ENCODE results near the gene ATXN10. TPM values are rescaled to one million over a fixed set of nuclear protein-coding genes. Genes with fewer than 3 reads are reported as not detected.
"Not testable (repeated sequence)": the region's sequence is repeated elsewhere in the genome, so short reads cannot be mapped to it uniquely, and the experiment has no call there.

The ATXN10 gene, protein sequence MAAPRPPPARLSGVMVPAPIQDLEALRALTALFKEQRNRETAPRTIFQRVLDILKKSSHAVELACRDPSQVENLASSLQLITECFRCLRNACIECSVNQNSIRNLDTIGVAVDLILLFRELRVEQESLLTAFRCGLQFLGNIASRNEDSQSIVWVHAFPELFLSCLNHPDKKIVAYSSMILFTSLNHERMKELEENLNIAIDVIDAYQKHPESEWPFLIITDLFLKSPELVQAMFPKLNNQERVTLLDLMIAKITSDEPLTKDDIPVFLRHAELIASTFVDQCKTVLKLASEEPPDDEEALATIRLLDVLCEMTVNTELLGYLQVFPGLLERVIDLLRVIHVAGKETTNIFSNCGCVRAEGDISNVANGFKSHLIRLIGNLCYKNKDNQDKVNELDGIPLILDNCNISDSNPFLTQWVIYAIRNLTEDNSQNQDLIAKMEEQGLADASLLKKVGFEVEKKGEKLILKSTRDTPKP
- 219 and 232 TPM in 2 replicates for total RNA-seq
- long read RNA-seq, transcript ATXN10-201 (12 exons, 3,329 nt) = major isoform, 418 of 484 reads
- long read RNA-seq, partial matches to known transcripts = 33 of 484 reads
- long read RNA-seq, other reads (novel, unspliced or antisense) = 31 of 484 reads

DNA sequence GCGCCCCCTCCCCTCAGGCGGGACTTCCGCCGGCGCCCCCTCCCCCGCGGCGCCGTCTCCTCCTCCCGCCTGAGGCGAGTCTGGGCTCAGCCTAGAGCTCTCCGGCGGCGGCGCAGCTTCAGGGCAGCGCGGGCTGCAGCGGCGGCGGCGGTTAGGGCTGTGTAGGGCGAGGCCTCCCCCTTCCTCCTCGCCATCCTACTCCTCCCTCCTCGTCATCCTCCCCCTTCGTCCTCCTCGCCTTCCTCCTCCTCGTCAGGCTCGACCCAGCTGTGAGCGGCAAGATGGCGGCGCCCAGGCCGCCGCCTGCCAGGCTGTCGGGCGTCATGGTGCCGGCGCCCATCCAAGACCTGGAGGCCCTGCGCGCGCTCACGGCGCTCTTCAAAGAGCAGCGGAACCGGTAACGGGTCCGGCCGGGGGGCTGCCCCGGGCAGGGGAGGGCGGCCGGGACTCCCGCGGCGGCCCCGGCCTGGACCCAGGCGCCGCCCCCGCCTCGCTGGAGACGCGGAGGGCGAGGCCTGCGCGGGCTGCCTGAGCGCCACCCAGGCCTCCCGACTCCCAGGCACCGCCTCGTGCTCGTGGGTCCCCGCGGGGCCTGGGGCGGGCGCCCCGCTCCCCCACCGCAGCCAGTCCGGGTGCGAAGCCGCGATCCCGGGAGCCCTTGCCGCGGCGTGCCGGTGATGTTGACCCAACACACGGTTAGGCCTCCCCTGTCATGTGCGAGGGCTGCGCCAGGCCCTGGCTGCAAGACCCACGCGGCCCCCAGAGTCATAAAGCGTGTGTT, at the start of gene ATXN10:
ATXN10 (plus strand) TSS at position 52 of the 781 bp plus-strand sequence; CDS start at position 282, 230 bp downstream.
- DNase-seq (ENCODE audit: low read depth, low spot score) = peak; percentile 83
- Mint-ChIP-seq H3K4me1 (peaks cover 27% of the 10 kb centered on the region), H3K9me3 (no peaks in the 10 kb centered on the region), H3K36me3 (ENCODE audit: low read depth) (no peaks in the 10 kb centered on the region), H3K4me3 (peak within 1 kb of the TSS; percentile 91), H3K27me3 (ENCODE audit: low read depth) (peaks cover 9% of the 10 kb centered on the region), H3K27ac (ENCODE audit: unreplicated experiment) (peak within 1 kb of the TSS; percentile 95)
- TF ChIP-seq, protein P1, sequence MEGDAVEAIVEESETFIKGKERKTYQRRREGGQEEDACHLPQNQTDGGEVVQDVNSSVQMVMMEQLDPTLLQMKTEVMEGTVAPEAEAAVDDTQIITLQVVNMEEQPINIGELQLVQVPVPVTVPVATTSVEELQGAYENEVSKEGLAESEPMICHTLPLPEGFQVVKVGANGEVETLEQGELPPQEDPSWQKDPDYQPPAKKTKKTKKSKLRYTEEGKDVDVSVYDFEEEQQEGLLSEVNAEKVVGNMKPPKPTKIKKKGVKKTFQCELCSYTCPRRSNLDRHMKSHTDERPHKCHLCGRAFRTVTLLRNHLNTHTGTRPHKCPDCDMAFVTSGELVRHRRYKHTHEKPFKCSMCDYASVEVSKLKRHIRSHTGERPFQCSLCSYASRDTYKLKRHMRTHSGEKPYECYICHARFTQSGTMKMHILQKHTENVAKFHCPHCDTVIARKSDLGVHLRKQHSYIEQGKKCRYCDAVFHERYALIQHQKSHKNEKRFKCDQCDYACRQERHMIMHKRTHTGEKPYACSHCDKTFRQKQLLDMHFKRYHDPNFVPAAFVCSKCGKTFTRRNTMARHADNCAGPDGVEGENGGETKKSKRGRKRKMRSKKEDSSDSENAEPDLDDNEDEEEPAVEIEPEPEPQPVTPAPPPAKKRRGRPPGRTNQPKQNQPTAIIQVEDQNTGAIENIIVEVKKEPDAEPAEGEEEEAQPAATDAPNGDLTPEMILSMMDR (conservative IDR thresholded peaks at IDR 0.05) = no peak

- no peak overlapping the region for H3K4me3 Mint-ChIP-seq
Observed at GRCh38 chr22:45621836-45622600, 49.6 kb upstream of the ATXN10 start.

GRCh38 chr22:45623464-45624145, 48.0 kb upstream of the ATXN10 start:
- H3K27ac Mint-ChIP-seq (ENCODE audit: unreplicated experiment); H3K36me3 Mint-ChIP-seq (ENCODE audit: low read depth); H3K4me1 Mint-ChIP-seq; H3K27me3 Mint-ChIP-seq (ENCODE audit: low read depth); H3K4me3 Mint-ChIP-seq; H3K9me3 Mint-ChIP-seq; DNase-seq (ENCODE audit: low read depth, low spot score): not testable (repeated sequence)

More at GRCh38 chr22:45621836-45622600, 49.6 kb upstream of the ATXN10 start:
- H3K27ac Mint-ChIP-seq (ENCODE audit: unreplicated experiment) = no peak overlapping the region
- DNase-seq (ENCODE audit: low read depth, low spot score) = no peak
- no peaks in the 10 kb centered on the region for H3K4me1 Mint-ChIP-seq
- peaks cover 2% of the 10 kb centered on the region for H3K36me3 Mint-ChIP-seq (ENCODE audit: low read depth)
- H3K9me3 Mint-ChIP-seq = no peaks in the 10 kb centered on the region
- TF ChIP-seq, protein P1 (conservative IDR thresholded peaks at IDR 0.05) = no peak
- H3K27me3 Mint-ChIP-seq (ENCODE audit: low read depth) = peaks cover 3% of the 10 kb centered on the region

DNA sequence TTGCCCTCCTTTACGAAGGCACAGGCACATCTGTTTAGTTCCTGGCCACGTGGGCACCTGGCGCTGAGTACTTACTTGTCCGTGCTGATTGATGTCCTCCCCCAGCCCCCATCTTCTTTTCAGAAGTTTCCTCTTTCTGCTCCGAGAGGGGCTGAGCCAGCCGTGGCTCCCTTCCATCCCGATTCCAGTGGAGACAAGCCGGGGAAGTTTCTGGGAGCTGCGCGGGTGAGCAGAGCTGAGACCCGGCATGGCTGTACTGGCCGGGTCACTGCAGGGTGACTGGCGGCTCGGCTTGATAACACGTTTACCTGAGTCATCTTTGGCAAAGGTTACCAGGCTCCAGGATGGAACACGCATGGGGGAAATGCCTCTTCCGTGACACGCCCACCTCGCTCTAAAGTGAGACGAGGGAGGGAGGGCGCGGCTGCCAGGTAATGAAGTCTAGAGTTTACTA, 45.4 kb upstream of the ATXN10 start:
- H3K27me3 Mint-ChIP-seq (ENCODE audit: low read depth) = peaks cover 10% of the 10 kb centered on the region
- no peak overlapping the region for H3K27ac Mint-ChIP-seq (ENCODE audit: unreplicated experiment)
- H3K4me1 Mint-ChIP-seq = peaks cover 4% of the 10 kb centered on the region
- H3K4me3 Mint-ChIP-seq = no peak overlapping the region
- H3K36me3 Mint-ChIP-seq (ENCODE audit: low read depth) = no peaks in the 10 kb centered on the region
- no peak for DNase-seq (ENCODE audit: low read depth, low spot score)
- TF ChIP-seq, protein P1 (conservative IDR thresholded peaks at IDR 0.05) = no peak
- no peaks in the 10 kb centered on the region for H3K9me3 Mint-ChIP-seq

- TF ChIP-seq, protein P1 (conservative IDR thresholded peaks at IDR 0.05) = no peak
- peaks cover 14% of the 10 kb centered on the region for H3K4me1 Mint-ChIP-seq
- DNase-seq (ENCODE audit: low read depth, low spot score) = no peak
- no peaks in the 10 kb centered on the region for H3K36me3 Mint-ChIP-seq (ENCODE audit: low read depth)
- H3K27ac Mint-ChIP-seq (ENCODE audit: unreplicated experiment) = no peak overlapping the region
- no peak overlapping the region for H3K4me3 Mint-ChIP-seq
- H3K27me3 Mint-ChIP-seq (ENCODE audit: low read depth) = peaks cover 24% of the 10 kb centered on the region
- no peaks in the 10 kb centered on the region for H3K9me3 Mint-ChIP-seq
Observed at GRCh38 chr22:45627489-45628233, 44.0 kb upstream of the ATXN10 start.
